Activated CD4-positive, alpha-beta T cell treated with anti-CD3 and anti-CD28 coated beads for 4 hours (primary cell): Measurements from ENCODE around the gene ACACA.
"Not testable (repeated sequence)": the region's sequence is repeated elsewhere in the genome, so short reads cannot be mapped to it uniquely, and the experiment has no call there.

Experiments
- DNase-seq, 2 donors: peaks; one replicate each; pipeline ENCODE4 v3.0.0-alpha.2; 2020

Gene ACACA

GRCh38 chr17:37092071-37092470 is 314.6 kb downstream of the ACACA start:
- no peak for DNase-seq

DNA sequence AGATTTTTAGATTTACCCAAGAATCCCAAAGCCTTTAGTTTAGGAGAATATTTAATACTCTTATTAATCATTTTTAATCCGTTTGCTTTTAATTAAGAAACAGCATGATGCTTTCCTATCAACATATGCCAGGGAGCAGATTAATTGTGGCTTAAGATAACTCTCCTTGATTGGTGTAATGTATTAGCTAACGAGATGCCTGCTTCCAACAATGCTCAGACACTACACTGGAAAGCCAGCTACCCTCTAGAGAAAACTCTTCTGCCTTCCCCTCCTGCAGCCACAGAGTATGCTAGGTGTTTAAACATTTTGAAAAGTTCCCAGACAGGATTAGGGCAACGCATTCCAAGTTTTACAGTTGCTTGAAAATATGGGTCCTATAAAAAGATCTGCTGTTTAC is 315.7 kb downstream of the ACACA start:
- no peak for DNase-seq

GRCh38 chr17:37089956-37090355 is 316.7 kb downstream of the ACACA start:
- DNase-seq: peak; percentile 11 to 18

- no peak for DNase-seq
Observed at GRCh38 chr17:37088913-37089312, 317.7 kb downstream of the ACACA start.

DNA sequence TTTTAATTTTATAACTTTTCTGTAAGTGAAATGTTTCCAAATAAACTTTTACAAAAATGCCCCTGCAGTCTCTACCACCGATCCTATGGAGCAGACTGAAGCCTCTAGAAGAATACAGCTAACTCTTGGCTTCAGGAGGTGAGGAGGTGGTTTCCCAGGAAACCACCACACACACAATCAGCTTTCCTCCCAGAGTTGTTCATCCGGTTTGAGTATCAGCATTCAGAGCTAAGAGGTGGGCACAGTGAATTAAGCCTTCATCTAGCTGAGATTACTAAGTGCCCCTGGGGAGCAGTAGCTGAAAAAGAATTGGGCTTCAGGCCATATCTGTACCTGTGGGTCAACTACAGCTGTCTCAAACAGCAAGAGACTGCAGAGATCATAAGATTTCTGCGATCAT is 318.2 kb downstream of the ACACA start:
- no peak for DNase-seq

DNA sequence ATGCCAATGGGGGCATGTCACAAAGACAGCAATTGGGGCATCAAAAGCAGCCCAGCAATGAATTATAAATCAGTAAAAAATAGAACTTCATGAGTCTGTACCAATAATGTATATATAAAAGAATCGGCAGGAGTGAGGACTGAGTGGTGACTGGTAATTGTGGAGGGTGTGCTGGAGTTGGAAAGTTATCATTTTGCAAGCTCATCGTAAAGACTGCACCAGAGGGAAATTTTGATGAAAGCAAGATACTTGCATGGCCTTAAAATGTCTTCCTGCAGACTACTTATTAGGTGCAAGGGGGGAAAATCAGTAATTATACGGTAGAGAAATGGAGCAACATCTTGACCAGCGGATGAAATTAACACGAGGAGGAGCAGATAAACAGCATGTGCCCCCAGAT is 319.0 kb downstream of the ACACA start:
- DNase-seq: no peak

- DNase-seq: no peak
Observed at GRCh38 chr17:37086948-37087347, 319.7 kb downstream of the ACACA start.

DNA sequence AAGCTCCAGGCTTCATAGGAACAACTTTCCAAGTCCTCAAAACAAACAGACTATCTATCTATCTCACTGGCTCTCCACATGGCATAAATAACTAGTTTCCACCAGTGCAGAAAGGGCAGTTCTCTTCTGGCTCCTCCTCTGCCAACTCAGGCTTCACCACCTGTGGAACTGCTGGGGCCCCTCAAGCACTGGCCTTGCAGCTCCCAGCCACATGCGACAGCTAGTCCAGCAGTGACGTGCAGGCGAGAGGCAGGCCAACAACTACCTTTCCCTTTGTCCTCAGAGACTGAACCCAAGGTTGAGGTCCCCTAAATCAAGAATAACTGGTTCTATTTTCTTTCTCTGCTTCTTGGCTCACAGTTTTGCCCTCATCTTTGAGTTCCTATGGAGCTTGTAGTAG is 320.3 kb downstream of the ACACA start:
- no peak for DNase-seq

GRCh38 chr17:37084372-37084771 is 322.3 kb downstream of the ACACA start:
- no peak for DNase-seq

GRCh38 chr17:37083456-37083855 is 323.2 kb downstream of the ACACA start:
- DNase-seq: no peak

GRCh38 chr17:37082985-37083384 is 323.7 kb downstream of the ACACA start:
- no peak for DNase-seq

- no peak for DNase-seq
Observed at GRCh38 chr17:37082311-37082860, 324.2 kb downstream of the ACACA start.

- no peak for DNase-seq
Observed at GRCh38 chr17:37081287-37081686, 325.3 kb downstream of the ACACA start.

- no peak for DNase-seq
Observed at GRCh38 chr17:37079735-37080134, 326.9 kb downstream of the ACACA start.

DNA sequence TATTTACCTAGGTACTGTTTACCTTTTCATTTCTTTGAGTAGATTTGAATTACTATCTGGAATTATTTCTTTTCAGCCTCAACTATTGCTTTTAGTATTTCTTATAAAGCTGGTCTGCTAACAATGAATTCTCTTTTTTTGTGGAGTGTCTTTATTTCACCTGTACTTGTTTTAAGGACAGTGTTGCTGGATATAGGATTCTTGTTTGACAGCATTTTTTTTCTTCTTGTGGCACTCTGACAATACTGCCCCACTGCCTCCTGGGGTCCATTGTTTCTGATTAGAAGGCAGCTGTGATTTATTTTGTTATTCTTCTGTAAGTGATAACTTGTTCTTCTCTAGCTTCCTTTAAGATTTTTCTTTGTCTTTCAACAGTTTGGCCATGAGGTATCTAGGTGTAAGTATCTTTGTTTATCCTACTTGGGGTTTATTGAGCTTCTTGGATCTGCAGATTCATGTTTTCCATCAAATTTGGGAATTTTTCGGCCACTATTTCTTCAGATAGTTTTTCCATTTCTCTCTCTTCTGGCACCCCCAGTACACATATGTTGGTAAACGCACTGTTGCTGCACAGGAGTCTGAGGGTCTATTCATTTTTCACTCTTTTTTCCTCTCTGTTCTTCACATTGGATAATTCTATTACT is 327.4 kb downstream of the ACACA start:
- no peak for DNase-seq

DNA sequence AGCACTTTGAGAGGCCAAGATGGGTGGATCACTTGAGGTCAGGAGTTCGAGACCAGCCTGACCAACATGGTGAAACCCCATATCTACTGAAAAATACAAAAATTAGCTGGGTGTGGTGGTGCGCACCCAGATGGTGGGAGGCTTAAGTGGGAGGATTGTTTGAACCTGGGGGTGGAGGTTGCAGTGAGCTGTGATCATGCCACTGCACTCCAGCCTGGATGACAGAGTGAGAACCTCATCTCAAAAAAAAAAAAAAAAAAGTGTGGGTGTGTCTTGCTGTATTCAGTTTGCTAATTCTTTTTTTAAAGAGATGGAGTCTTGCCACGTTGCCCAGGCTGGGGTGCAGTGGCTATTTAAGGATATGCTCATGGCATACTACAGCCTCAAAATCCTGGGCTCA is 333.2 kb downstream of the ACACA start:
- DNase-seq: not testable (repeated sequence)

DNA sequence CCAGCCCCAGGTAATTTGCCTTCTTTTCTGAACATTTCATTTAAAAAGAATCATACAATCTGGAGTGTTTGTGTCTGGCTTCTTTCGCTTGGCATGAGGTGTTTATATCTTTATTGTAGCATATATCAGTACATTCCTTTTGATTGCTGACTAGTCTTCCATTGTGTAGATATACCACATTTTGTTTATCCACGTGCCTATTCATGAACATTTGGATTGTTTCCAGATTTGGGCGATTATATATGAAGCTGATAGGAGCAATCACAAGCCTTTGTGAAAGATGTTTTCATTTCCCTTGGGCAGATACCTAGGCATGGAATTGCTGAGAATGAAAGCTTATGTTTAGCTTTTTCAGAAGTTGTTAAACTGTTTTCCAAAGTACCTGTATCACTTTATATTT is 337.5 kb downstream of the ACACA start:
- no peak for DNase-seq

DNA sequence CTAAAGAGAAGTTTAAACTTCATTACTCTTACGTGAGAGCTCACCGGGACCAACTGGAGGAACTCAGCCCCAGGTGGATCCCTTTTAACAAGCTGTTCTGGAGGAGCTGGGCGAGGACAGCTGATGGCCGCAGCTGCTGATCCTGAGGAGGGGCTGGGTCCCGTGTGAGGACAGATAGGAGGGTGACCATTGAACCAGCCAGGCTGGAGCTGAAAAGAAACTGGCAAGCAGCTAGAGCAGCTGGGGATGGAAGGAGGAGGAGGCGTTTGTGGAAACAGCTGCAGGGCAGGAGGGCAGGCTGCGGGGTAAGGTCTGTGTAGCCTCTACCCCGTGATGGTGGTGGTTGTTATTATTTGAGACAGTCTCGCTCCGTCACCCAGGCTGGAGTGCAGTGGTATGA is 338.4 kb downstream of the ACACA start:
- no peak for DNase-seq

DNA sequence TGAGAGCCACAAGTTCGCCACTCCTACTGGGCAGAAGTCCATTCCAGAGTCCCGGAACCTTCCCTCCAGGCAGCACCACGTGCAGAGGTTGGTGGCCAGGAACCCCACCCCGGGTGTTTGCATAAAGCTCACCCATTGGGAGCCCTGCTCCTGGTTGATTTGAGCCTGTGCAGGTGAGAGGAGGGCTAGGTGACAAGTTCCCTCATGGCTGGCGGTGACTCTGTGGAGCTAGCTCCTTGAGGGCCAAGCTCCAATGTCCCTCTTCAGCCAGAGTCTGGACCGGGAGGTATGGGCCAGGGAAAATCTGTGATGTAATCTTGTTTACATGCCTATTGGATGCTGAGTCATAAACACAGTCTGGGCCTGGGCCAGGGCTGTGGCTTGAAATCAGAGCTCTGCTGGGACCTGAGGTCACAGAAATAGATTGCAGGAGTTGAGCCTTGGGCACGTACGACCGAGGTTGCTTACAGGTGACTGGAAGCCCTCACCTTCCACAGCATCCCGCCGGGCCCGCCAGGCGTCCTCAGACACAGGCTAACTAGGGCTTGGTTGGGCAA is 339.0 kb downstream of the ACACA start:
- no peak for DNase-seq

GRCh38 chr17:37066322-37067255 is 340.0 kb downstream of the ACACA start:
- no peak for DNase-seq

DNA sequence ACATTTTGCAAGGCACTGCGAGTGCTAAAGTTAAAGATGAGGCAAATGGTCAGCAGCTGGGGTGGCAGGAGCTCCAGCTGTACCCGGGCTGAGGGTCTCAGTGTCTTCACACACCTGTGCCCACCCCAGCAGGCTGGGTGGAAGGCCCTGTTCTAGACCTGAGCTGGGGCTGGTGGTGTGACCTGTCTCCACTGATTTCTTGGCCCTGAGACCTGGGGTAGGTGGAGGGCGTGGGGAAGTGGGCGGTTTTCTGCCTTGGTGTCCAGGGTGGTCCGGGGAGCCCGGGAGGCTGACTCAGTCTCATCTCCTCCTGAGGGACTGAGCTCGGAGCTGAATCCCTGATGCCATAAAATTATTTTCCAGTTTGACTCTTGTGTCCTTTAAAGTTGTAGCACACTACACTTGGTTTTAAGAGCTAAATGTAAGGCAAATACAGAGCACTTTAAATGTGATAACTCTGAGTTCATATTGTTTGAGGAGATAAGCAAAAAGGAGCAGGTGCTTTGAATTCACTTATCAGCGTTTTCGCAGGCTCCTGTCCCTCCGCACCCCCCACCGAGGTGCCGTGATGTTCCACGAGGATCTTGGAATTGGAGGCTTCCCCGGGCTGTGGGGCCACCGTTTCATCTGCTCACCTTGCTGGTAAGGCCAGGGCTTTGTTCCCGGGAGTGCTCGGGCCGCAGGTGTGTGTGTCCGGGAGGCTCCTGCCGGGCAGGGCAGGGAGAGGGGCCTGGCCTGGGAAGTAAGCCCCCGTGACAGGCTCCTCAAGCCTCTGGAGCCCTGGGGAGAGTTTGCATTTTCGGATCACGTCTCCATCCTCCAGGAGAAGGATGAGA is 340.9 kb downstream of the ACACA start:
- no peak for DNase-seq

DNA sequence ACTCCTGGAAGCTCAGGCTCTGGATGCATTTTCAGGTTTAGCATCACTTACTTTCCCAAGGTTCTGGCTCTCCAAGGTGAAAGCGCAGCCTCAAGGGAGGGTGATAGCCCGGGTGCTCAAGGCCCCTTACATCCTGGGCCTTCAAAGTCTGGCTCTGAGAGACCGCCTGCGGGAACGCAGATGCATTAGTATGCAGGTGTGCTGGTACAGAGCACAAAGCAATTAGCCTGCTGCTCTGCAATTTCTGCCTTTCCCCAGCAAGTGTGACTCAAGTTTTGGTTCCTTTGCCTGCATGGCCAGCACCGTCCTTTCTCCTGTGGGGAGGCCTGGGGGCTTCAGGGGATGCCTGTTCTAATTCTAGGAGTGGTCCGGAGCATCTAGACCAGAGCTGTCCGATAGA is 341.7 kb downstream of the ACACA start:
- no peak for DNase-seq

DNA sequence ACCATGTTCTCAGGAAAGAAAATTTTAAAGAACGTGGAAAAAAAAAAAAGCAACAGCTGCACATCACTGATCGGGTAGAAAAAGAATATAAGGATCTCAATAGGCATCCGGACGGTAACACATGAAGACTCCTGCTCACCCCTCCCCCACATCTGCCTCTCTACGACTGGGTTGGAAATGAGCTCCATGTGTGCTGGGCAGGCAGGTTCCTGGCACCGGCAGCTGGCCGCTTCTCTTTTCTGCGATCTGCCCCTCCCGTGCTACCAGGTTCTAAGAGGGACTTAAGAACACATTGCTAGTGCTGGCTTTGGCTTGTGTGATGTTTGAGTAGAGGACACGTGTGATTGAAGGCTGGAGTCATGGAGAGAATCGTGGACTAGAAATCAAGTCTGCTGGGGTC is 342.4 kb downstream of the ACACA start:
- no peak for DNase-seq
